Measurements from ENCODE around the gene CCDC51.
A peak's percentile ranks its signal among the peaks of the same experiment; 100 is the strongest.

CCDC51 gene

GRCh38 chr3:48410205-48411040 lies 29.5 kb downstream of the CCDC51 start:
- in situ Hi-C loops (cut with HindIII; ENCODE audit: low pct_unique_long_range_greater_than_20kb, low sequenced_read_pairs), result no loop called here
- no peak for DNase-seq (ENCODE audit: low read depth in 1 of 2, low spot score in 1 of 2)
- no peak for TF ChIP-seq JUND (IDR thresholded peaks at IDR 0.05; ENCODE audit: low read depth)

- in situ Hi-C loops (cut with HindIII; ENCODE audit: low pct_unique_long_range_greater_than_20kb, low sequenced_read_pairs), result no loop called here
- no peak for DNase-seq (ENCODE audit: low read depth in 1 of 2, low spot score in 1 of 2)
- TF ChIP-seq JUND (IDR thresholded peaks at IDR 0.05; ENCODE audit: low read depth), result no peak
These were observed 30.4 kb downstream of the CCDC51 start for GRCh38 chr3:48409291-48410201.

GRCh38 chr3:48408823-48409281 lies 31.1 kb downstream of the CCDC51 start:
- peak in 1 of 2 experiments; percentile 7 for DNase-seq (ENCODE audit: low read depth in 1 of 2, low spot score in 1 of 2)
- no peak for TF ChIP-seq JUND (IDR thresholded peaks at IDR 0.05; ENCODE audit: low read depth)
- in situ Hi-C loops (cut with HindIII; ENCODE audit: low pct_unique_long_range_greater_than_20kb, low sequenced_read_pairs), result no loop called here

GRCh38 chr3:48407542-48408099 lies 32.3 kb downstream of the CCDC51 start:
- TF ChIP-seq JUND (IDR thresholded peaks at IDR 0.05; ENCODE audit: low read depth), result no peak
- in situ Hi-C loops (cut with HindIII; ENCODE audit: low pct_unique_long_range_greater_than_20kb, low sequenced_read_pairs), result no loop called here
- no peak for DNase-seq (ENCODE audit: low read depth in 1 of 2, low spot score in 1 of 2)

GRCh38 chr3:48406443-48407431 lies 33.2 kb downstream of the CCDC51 start:
- in situ Hi-C loops (cut with HindIII; ENCODE audit: low pct_unique_long_range_greater_than_20kb, low sequenced_read_pairs), result no loop called here
- TF ChIP-seq JUND (IDR thresholded peaks at IDR 0.05; ENCODE audit: low read depth), result no peak
- DNase-seq (ENCODE audit: low read depth in 1 of 2, low spot score in 1 of 2), result no peak

- DNase-seq (ENCODE audit: low read depth in 1 of 2, low spot score in 1 of 2), result no peak
- in situ Hi-C loops (cut with HindIII; ENCODE audit: low pct_unique_long_range_greater_than_20kb, low sequenced_read_pairs), result no loop called here
- no peak for TF ChIP-seq JUND (IDR thresholded peaks at IDR 0.05; ENCODE audit: low read depth)
These were observed 33.9 kb downstream of the CCDC51 start for GRCh38 chr3:48405971-48406370.

GRCh38 chr3:48405343-48405881 lies 34.5 kb downstream of the CCDC51 start:
- TF ChIP-seq JUND (IDR thresholded peaks at IDR 0.05; ENCODE audit: low read depth), result no peak
- in situ Hi-C loops (cut with HindIII; ENCODE audit: low pct_unique_long_range_greater_than_20kb, low sequenced_read_pairs), result no loop called here
- DNase-seq (ENCODE audit: low read depth in 1 of 2, low spot score in 1 of 2), result no peak

- DNase-seq (ENCODE audit: low read depth in 1 of 2, low spot score in 1 of 2), result no peak
- no peak for TF ChIP-seq JUND (IDR thresholded peaks at IDR 0.05; ENCODE audit: low read depth)
- in situ Hi-C loops (cut with HindIII; ENCODE audit: low pct_unique_long_range_greater_than_20kb, low sequenced_read_pairs), result no loop called here
These were observed 35.2 kb downstream of the CCDC51 start for GRCh38 chr3:48404440-48405342.

- DNase-seq (ENCODE audit: low read depth in 1 of 2, low spot score in 1 of 2), result no peak
- no peak for TF ChIP-seq JUND (IDR thresholded peaks at IDR 0.05; ENCODE audit: low read depth)
- in situ Hi-C loops (cut with HindIII; ENCODE audit: low pct_unique_long_range_greater_than_20kb, low sequenced_read_pairs), result no loop called here
These were observed 36.1 kb downstream of the CCDC51 start for GRCh38 chr3:48403533-48404439.

- in situ Hi-C loops (cut with HindIII; ENCODE audit: low pct_unique_long_range_greater_than_20kb, low sequenced_read_pairs), result no loop called here
- no peak for TF ChIP-seq JUND (IDR thresholded peaks at IDR 0.05; ENCODE audit: low read depth)
- no peak for DNase-seq (ENCODE audit: low read depth in 1 of 2, low spot score in 1 of 2)
These were observed 37.0 kb downstream of the CCDC51 start for GRCh38 chr3:48402907-48403306.
